HCT116 (cell line): ENCODE data around the gene EEIG1.

ENCODE experiments used
- CTCF ChIP-seq, 3 experiments: fragments of 200-600 bp in 1 of 3; sonication (generic) in 1 of 3; IDR thresholded peaks in 2 of 3; conservative IDR thresholded peaks in 1 of 3; 2 replicates each; pipeline ENCODE4 v1.5.1; 2012 to 2017; ENCODE audit warnings: low read depth in 2 of 3, low read length in 2 of 3, antibody characterized with exemption in 1 of 3, borderline replicate concordance in 1 of 3, control low read depth in 1 of 3, mild to moderate bottlenecking in 1 of 3, mixed read lengths in 1 of 3, mixed run types in 1 of 3, moderate library complexity in 1 of 3; ENCODE audit not compliant: insufficient read depth in 1 of 3
- POLR2A ChIP-seq: IDR thresholded peaks from 2 replicates; pipeline ENCODE4 v1.7.0; 2011; ENCODE audit warnings: borderline replicate concordance; ENCODE audit not compliant: insufficient read depth, insufficient read length; ENCODE audit errors: extremely low read depth
- TF ChIP-seq, protein P1 (sequence below): IDR thresholded peaks from 2 replicates; pipeline ENCODE4 v1.6.1; 2011; ENCODE audit warnings: mild to moderate bottlenecking, low read length, moderate library complexity; ENCODE audit not compliant: insufficient replicate concordance; ENCODE audit errors: extremely low read depth

- TF ChIP-seq CTCF (IDR thresholded peaks at IDR 0.05 in 2 of 3, conservative IDR thresholded peaks at IDR 0.05 in 1 of 3; ENCODE audit: borderline replicate concordance in 1 of 3, insufficient read depth in 1 of 3, low read depth in 2 of 3, low read length in 2 of 3) (no peak), POLR2A (no peak)
- TF ChIP-seq, protein P1, sequence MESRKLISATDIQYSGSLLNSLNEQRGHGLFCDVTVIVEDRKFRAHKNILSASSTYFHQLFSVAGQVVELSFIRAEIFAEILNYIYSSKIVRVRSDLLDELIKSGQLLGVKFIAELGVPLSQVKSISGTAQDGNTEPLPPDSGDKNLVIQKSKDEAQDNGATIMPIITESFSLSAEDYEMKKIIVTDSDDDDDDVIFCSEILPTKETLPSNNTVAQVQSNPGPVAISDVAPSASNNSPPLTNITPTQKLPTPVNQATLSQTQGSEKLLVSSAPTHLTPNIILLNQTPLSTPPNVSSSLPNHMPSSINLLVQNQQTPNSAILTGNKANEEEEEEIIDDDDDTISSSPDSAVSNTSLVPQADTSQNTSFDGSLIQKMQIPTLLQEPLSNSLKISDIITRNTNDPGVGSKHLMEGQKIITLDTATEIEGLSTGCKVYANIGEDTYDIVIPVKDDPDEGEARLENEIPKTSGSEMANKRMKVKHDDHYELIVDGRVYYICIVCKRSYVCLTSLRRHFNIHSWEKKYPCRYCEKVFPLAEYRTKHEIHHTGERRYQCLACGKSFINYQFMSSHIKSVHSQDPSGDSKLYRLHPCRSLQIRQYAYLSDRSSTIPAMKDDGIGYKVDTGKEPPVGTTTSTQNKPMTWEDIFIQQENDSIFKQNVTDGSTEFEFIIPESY = no peak
These were observed 44.4 kb downstream of the EEIG1 start for GRCh38 chr9:127936347-127936852.
